Left ventricle myocardium inferior (tissue), 1 donor: Measurements from ENCODE around the gene LRRFIP1. TPM values are rescaled to one million over a fixed set of nuclear protein-coding genes. Genes with fewer than 3 reads are reported as not detected.

Experiments
- DNase-seq: peaks from one replicate; pipeline ENCODE4 v3.0.0-alpha.2; 2020
- H3K27ac ChIP-seq: fragments of 200-600 bp; replicated peaks from 2 replicates; pipeline ENCODE4 v1.8.0; 2021
- H3K27me3 ChIP-seq: fragments of 200-600 bp; 2 replicates; pipeline ENCODE4 v1.8.0; 2021; ENCODE audit warnings: low read depth
- H3K36me3 ChIP-seq: fragments of 200-600 bp; 2 replicates; pipeline ENCODE4 v1.8.0; 2021
- H3K4me1 ChIP-seq: fragments of 200-600 bp; 2 replicates; pipeline ENCODE4 v1.8.0; 2021
- H3K4me3 ChIP-seq: fragments of 200-600 bp; 2 replicates; pipeline ENCODE4 v1.8.0; 2021; ENCODE audit warnings: mild to moderate bottlenecking, moderate library complexity
- H3K9me3 ChIP-seq: fragments of 200-600 bp; replicated peaks from 2 replicates; pipeline ENCODE4 v1.8.0; 2021
- intact Hi-C: fragments of 100-400 bp; cut with micrococcal nuclease; formaldehyde crosslinking; loops from one replicate; pipeline ENCODE4 v1.11.0; 2022
- total RNA-seq: library from RNA; stranded (reverse); fragmentation: NEBNext Ultra II Directional; extraction: Animal tissue kit (Norgen Biotek cat#: 25700); gene quantifications from one replicate; pipeline ENCODE4 v1.2.1, GENCODE V29; 2021
- TF ChIP-seq, protein P1 (sequence below): fragments of 200-600 bp; IDR thresholded peaks from 2 replicates; pipeline ENCODE4 v1.8.0; 2021; ENCODE audit warnings: antibody characterized with exemption, mild to moderate bottlenecking, borderline replicate concordance
- donor health status: DM: no; HTN: yes; CAD: no; lungs with severe emphysema.

LRRFIP1 gene
- total RNA-seq, 1 donor from 2014 or later, result 97.1 TPM

GRCh38 chr2:237700512-237701032 is 73.2 kb downstream of the LRRFIP1 start:
- intact Hi-C loops, result no loop called here
- peak overlapping the region; percentile 16 for H3K4me3 ChIP-seq

DNA sequence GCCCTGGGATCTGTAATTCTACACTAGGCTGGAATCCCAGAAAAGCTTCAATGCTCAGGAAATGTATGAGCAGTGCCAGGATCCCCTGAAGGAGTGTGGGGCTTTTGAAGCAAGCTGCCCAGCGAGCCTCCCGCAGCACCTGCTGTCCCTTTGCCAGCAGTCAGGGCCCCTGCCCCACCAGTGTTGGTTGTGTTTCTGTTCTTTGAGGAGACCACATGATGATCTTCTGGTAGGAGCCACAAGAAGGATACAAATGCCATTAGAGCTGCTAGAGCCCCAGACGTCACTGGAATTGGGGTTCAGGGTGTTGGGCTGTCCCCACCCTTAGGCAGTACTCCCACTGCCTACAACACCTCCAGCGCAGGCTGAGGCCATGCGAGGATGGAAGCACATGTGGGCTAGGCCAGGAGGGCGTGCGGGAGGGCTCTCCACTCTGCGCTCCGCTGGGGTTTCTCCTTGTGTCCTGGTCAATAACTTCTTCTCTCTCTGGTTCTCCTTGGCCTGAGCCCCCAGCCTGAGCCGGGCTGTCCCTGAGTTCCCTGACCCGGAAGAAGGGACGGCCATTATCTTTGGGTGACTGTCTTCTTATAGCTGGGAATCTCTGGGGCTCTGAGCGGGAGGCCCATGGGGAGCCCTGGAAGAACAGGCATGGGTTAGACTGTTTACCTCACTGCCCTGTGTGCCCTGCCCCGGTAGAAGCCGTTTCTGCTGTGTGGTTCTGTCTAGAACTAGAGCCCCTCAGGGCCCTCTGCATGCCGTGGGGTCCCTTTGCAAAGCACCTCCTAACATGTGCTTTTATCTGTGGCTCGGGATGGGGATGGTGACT is 73.9 kb downstream of the LRRFIP1 start:
- H3K4me1 ChIP-seq, result peaks cover 100% of the 10 kb centered on the region

More at GRCh38 chr2:237700512-237701032, 73.2 kb downstream of the LRRFIP1 start:
- no peaks in the 10 kb centered on the region for H3K9me3 ChIP-seq
- TF ChIP-seq, protein P1, sequence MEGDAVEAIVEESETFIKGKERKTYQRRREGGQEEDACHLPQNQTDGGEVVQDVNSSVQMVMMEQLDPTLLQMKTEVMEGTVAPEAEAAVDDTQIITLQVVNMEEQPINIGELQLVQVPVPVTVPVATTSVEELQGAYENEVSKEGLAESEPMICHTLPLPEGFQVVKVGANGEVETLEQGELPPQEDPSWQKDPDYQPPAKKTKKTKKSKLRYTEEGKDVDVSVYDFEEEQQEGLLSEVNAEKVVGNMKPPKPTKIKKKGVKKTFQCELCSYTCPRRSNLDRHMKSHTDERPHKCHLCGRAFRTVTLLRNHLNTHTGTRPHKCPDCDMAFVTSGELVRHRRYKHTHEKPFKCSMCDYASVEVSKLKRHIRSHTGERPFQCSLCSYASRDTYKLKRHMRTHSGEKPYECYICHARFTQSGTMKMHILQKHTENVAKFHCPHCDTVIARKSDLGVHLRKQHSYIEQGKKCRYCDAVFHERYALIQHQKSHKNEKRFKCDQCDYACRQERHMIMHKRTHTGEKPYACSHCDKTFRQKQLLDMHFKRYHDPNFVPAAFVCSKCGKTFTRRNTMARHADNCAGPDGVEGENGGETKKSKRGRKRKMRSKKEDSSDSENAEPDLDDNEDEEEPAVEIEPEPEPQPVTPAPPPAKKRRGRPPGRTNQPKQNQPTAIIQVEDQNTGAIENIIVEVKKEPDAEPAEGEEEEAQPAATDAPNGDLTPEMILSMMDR, result no peak
- no peaks in the 10 kb centered on the region for H3K36me3 ChIP-seq
- peak overlapping the region; percentile 86 for H3K27ac ChIP-seq
- peaks cover 100% of the 10 kb centered on the region for H3K4me1 ChIP-seq
- H3K27me3 ChIP-seq, result no peaks in the 10 kb centered on the region
- DNase-seq, result peak; percentile 70

GRCh38 chr2:237701859-237702390 is 74.5 kb downstream of the LRRFIP1 start:
- DNase-seq, result no peak
- peaks cover 100% of the 10 kb centered on the region for H3K4me1 ChIP-seq
- H3K4me3 ChIP-seq, result peak overlapping the region; percentile 48
- intact Hi-C loops, result no loop called here
- H3K27ac ChIP-seq, result peak overlapping the region; percentile 86
- no peaks in the 10 kb centered on the region for H3K9me3 ChIP-seq
- TF ChIP-seq, protein P1, result no peak
- H3K27me3 ChIP-seq, result no peaks in the 10 kb centered on the region
- H3K36me3 ChIP-seq, result no peaks in the 10 kb centered on the region

More for the DNA sequence above, 73.9 kb downstream of the LRRFIP1 start:
- Histone ChIP-seq H3K27ac (peak overlapping the region; percentile 86), H3K27me3 (no peaks in the 10 kb centered on the region), H3K36me3 (no peaks in the 10 kb centered on the region), H3K9me3 (no peaks in the 10 kb centered on the region), H3K4me3 (peak overlapping the region; percentile 48)
- TF ChIP-seq, protein P1, result no peak
- DNase-seq, result no peak
- intact Hi-C loops, result no loop called here

GRCh38 chr2:237702441-237703391 is 75.3 kb downstream of the LRRFIP1 start:
- H3K9me3 ChIP-seq, result no peaks in the 10 kb centered on the region
- peak overlapping the region; percentile 48 for H3K4me3 ChIP-seq
- peaks cover 100% of the 10 kb centered on the region for H3K4me1 ChIP-seq
- TF ChIP-seq, protein P1, result peak; percentile 10
- intact Hi-C loops, result no loop called here
- no peaks in the 10 kb centered on the region for H3K27me3 ChIP-seq
- no peaks in the 10 kb centered on the region for H3K36me3 ChIP-seq
- peak; percentile 61 for DNase-seq
- peak overlapping the region; percentile 86 for H3K27ac ChIP-seq
